DMS 273 (cell line): ENCODE results near the gene SEZ6.

Experiments used
- DNase-seq: peaks from one replicate; lab custom pipeline; 2025; ENCODE audit not compliant: unreplicated experiment; lab: John Stamatoyannopoulos, UW

SEZ6 gene

DNA sequence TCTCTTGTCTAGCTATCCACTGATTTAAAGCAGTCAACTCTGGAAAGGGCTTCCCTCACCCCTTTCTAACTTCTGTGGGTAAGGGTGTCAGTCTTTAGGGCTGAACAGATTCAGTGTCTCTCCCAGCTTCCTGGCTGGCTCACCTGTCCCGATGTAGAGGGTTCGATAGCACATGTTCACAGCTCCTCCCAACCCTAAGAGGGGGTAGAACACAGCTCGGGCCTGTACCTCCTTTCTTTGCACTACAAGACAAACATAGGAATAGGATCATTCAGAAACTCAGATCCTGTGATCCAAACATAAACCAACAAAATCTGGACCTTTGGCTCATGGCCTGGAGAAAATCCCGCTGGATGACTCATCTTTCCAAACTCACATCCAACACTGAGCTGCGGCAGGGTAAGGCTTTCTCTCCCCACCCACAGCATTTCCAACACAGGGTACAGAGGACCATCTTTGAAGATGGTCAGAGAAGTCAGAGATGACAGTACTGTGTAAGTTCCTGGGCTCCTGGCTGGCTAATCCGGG, 97.1 kb downstream of the SEZ6 start:
- DNase-seq, result no peak

DNA sequence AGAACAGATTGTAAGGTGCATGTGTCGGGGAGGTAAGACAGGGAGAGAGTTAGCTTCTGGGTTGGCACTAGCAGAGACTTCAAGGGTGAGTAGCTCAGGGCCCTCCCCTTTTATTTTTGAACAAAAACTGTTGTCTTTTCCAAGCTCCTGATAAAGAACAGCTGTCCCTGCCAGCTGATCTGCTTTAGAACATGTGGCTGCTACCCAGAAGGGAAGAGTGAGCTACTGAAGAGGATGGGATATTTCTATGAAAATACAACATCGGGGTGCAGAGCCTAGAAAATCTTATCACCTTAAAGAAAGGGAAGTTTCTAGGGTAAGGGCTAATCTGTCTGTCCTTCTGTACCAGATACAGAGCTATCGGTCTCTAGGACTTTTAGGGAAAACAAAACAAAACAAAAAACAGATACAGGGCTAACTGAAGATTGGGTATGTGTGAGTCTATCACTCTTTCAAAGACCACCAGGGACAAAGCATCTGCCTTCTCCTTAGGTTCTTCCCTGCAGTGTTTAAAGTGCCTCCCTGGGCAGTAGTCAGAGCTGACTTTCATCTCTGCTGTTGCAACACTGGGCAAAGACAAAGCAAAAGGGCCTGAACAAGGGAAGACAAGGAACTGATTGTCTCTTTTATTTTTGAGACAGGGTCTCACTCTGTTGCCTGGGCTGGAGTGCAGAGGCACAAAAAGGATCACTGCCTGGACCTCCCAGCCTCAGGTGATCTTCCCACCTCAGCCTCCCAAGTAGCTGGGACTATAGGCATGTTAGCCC, 97.9 kb downstream of the SEZ6 start:
- DNase-seq, result no peak

DNA sequence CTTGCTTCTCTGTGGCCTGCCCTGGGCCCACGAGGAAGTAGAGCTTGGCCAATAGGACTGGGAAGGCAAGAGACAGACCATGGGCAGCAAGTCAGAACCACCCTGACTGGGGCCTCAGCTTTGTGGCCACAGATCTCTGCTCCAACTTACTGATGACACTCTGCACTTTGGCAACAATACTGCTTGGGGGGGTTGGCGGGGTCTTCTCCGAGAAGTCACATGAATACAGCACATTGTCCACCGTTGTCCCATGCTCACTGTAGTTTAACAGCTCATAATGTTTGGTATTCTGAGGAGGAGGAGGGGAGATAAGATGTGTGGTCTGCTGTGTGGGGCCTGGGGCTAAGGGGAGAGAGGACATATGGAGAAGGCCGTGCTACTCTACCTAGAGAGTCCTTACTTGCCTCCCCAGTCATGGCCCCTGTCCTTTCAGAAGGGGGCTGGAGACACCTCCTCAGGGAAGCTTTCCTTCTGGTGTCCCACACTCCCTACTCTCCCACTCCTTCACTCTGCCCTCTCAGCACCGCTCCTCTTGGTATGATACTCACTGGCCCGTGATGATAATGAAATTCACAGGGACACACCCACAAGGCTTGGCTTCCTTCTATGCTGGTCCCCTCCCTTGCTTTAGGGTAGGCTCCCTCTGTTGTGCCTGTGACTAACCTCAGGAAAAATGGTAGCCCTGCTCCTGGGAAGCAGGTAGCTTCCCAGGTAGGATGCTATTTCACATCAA, 99.0 kb downstream of the SEZ6 start:
- DNase-seq, result no peak

DNA sequence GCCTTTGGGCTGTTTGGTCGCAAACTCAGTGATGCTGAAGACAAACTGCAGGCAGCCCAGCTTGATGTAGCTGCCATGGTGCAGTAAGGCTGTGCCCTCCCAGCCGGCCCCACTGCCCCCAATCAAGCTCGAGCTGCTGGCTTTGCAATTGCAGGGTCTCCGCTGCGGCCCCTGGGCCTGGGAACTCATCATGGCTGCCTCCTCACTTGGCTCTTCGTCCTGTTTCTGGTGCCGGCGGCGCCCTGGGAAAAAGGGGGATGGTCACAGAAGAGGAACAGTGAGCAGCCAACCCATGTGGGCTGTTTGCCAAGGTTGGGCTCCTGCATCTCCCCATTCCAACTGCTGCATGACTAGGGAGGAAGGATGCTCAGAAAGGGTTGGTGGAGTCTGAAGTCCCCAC, 99.6 kb downstream of the SEZ6 start:
- DNase-seq, result no peak
